ENCODE results near the gene RAB31. TPM values are rescaled to one million over a fixed set of nuclear protein-coding genes. Genes with fewer than 3 reads are reported as not detected.

RAB31 gene
- polyA plus RNA-seq, 1 donor (not counting 4 experiments of a cell fraction or from before 2014, with no cell fraction given) = 47.0 TPM

DNA sequence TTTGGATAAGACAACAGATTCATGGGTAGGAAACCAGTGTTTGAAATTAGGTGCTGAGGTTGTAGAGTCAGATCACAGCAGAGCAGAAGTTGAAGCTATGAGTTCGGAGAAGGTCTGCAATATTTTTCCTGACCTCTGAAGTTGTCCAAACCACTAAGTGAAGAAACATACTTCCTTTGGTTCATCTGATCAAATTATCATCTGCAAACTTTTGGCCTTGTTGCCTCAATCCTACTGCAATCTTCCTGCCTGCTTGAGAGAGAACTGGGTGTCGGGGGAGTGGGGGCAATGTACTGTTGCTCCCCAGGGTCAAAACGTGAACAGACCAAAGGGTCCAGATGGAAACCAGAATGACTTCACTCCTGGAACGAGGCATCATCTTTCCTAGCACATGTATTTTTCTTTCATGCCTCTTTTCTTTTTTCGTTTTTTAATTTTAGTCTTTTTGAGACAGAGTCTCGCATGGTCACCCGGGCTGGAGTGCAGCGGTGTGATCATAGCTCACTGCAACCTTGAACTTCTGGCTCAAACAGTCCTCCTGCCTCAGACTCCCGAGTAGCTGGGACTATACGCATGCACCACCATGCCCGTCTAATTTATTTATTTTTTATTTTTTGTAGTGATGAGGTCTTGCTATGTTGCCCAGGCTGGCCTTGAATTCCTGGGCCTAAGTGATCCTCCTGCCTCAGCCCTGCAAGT, 42.7 kb downstream of the RAB31 start:
- dilution Hi-C loops (cut with MboI; ENCODE audit: extremely low pct_ligation_motif_present, low sequenced_read_pairs) = no loop called here
- Histone ChIP-seq H3K9me3 (ENCODE audit: control insufficient read depth, low read depth, low read length) (no peaks in the 10 kb centered on the region), H3K4me2 (ENCODE audit: control insufficient read depth, extremely low read depth, insufficient read depth, low read depth, low read length) (no peak overlapping the region), H3K4me1 (ENCODE audit: control insufficient read depth, extremely low read depth, insufficient read depth, low read length) (peaks cover 6% of the 10 kb centered on the region), H2AFZ (ENCODE audit: control insufficient read depth, low read length) (no peak overlapping the region), H4K20me1 (ENCODE audit: control insufficient read depth, extremely low read depth, insufficient read depth, low read length) (no peaks in the 10 kb centered on the region), H3K9ac (ENCODE audit: control insufficient read depth, extremely low read depth, insufficient read depth, low read length) (no peak overlapping the region), H3K36me3 (ENCODE audit: control insufficient read depth in 2 of 2, extremely low read depth in 1 of 2, insufficient read depth in 2 of 2, low read length in 2 of 2) (peaks cover 0 to 2% of the 10 kb centered on the region in 2 experiments), H3K27ac (ENCODE audit: control insufficient read depth, insufficient read depth, low read length) (no peak overlapping the region), H3K79me2 (ENCODE audit: control insufficient read depth, insufficient read depth, low read length) (peaks cover 5% of the 10 kb centered on the region), H3K27me3 (ENCODE audit: control insufficient read depth, extremely low read depth, insufficient read depth, low read length) (no peaks in the 10 kb centered on the region), H3K9me1 (ENCODE audit: control insufficient read depth, extremely low read depth, insufficient read depth, low read length) (no peaks in the 10 kb centered on the region), H3K4me3 (ENCODE audit: control insufficient read depth in 2 of 3, extremely low read depth in 1 of 3, insufficient read depth in 2 of 3, low read depth in 1 of 3, low read length in 3 of 3) (no peak overlapping the region)
- no peak for DNase-seq (ENCODE audit: low read depth, low spot score)
- FAIRE-seq = no peak
- TF ChIP-seq, protein P1, sequence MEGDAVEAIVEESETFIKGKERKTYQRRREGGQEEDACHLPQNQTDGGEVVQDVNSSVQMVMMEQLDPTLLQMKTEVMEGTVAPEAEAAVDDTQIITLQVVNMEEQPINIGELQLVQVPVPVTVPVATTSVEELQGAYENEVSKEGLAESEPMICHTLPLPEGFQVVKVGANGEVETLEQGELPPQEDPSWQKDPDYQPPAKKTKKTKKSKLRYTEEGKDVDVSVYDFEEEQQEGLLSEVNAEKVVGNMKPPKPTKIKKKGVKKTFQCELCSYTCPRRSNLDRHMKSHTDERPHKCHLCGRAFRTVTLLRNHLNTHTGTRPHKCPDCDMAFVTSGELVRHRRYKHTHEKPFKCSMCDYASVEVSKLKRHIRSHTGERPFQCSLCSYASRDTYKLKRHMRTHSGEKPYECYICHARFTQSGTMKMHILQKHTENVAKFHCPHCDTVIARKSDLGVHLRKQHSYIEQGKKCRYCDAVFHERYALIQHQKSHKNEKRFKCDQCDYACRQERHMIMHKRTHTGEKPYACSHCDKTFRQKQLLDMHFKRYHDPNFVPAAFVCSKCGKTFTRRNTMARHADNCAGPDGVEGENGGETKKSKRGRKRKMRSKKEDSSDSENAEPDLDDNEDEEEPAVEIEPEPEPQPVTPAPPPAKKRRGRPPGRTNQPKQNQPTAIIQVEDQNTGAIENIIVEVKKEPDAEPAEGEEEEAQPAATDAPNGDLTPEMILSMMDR (optimal IDR thresholded peaks at IDR 0.05 in 1 of 3, IDR thresholded peaks at IDR 0.05 in 1 of 3, conservative IDR thresholded peaks at IDR 0.05 in 1 of 3; ENCODE audit: extremely low read depth in 1 of 3, insufficient read depth in 2 of 3, low read length in 3 of 3) = no peak
- no peak for TF ChIP-seq EZH2 (IDR thresholded peaks at IDR 0.05; ENCODE audit: low read length)

DNA sequence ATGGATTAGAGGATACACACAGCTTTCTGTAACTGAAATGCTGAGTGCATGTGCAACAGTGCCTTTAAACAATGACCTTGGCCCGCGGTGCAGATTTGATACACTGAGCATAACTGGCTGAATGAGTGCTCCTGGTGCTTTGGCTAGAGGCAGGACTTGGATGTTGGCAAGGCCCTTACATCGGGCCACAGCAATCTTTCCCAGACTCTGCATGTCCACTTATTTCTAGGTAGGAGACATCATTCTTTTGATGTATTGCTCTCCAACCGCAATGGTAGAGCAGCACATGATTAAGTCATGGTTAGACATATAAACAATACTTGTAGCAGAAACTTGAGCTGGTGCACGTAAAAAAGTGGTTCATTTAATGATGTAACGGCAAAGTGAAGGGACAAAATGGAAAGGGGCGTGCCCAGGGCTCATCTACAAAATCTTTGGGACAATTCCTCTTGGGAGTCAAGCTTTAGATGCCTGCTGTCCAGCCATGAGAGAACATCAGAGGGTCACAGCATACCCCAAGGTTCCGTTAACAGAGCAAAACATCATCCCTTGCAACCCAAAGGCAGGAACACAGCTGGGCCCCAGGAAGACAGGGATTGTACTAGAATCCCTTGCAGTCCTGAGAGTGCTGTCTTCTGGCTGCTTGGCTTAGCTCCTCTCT, 43.4 kb downstream of the RAB31 start:
- Histone ChIP-seq H4K20me1 (ENCODE audit: control insufficient read depth, extremely low read depth, insufficient read depth, low read length) (no peaks in the 10 kb centered on the region), H2AFZ (ENCODE audit: control insufficient read depth, low read length) (no peak overlapping the region), H3K27ac (ENCODE audit: control insufficient read depth, insufficient read depth, low read length) (no peak overlapping the region)

More for the DNA sequence above, 43.4 kb downstream of the RAB31 start:
- H3K9ac ChIP-seq (ENCODE audit: control insufficient read depth, extremely low read depth, insufficient read depth, low read length) = no peak overlapping the region
- H3K9me3 ChIP-seq (ENCODE audit: control insufficient read depth, low read depth, low read length) = no peaks in the 10 kb centered on the region
- H3K4me1 ChIP-seq (ENCODE audit: control insufficient read depth, extremely low read depth, insufficient read depth, low read length) = peaks cover 6% of the 10 kb centered on the region
- dilution Hi-C loops (cut with MboI; ENCODE audit: extremely low pct_ligation_motif_present, low sequenced_read_pairs) = no loop called here
- TF ChIP-seq, protein P1 (optimal IDR thresholded peaks at IDR 0.05 in 1 of 3, IDR thresholded peaks at IDR 0.05 in 1 of 3, conservative IDR thresholded peaks at IDR 0.05 in 1 of 3; ENCODE audit: extremely low read depth in 1 of 3, insufficient read depth in 2 of 3, low read length in 3 of 3) = no peak
- no peak for TF ChIP-seq EZH2 (IDR thresholded peaks at IDR 0.05; ENCODE audit: low read length)
- H3K4me2 ChIP-seq (ENCODE audit: control insufficient read depth, extremely low read depth, insufficient read depth, low read depth, low read length) = no peak overlapping the region
- no peaks in the 10 kb centered on the region for H3K9me1 ChIP-seq (ENCODE audit: control insufficient read depth, extremely low read depth, insufficient read depth, low read length)
- no peak overlapping the region for H3K4me3 ChIP-seq (ENCODE audit: control insufficient read depth in 2 of 3, extremely low read depth in 1 of 3, insufficient read depth in 2 of 3, low read depth in 1 of 3, low read length in 3 of 3)
- DNase-seq (ENCODE audit: low read depth, low spot score) = no peak
- peaks cover 0 to 2% of the 10 kb centered on the region in 2 experiments for H3K36me3 ChIP-seq (ENCODE audit: control insufficient read depth in 2 of 2, extremely low read depth in 1 of 2, insufficient read depth in 2 of 2, low read length in 2 of 2)
- peaks cover 5% of the 10 kb centered on the region for H3K79me2 ChIP-seq (ENCODE audit: control insufficient read depth, insufficient read depth, low read length)
- H3K27me3 ChIP-seq (ENCODE audit: control insufficient read depth, extremely low read depth, insufficient read depth, low read length) = no peaks in the 10 kb centered on the region
- no peak for FAIRE-seq

Measured in keratinocyte (primary cell).